Temporal lobe (tissue), 1 donor: Measurements from ENCODE around the gene CALHM2. TPM values are rescaled to one million over a fixed set of nuclear protein-coding genes. Genes with fewer than 3 reads are reported as not detected.

Experiments used
- total RNA-seq: library from RNA; depleted of rRNA; stranded (reverse); fragments of >200 nt; gene quantifications from one replicate; pipeline ENCODE4 v1.2.3, GENCODE V29; 2014

Gene CALHM2
- total RNA-seq, 1 donor from 2014 or later: 2.5 TPM

Other genes with a start within 250 kb of the CALHM2 start
- gene RPEL1, start 206.5 kb downstream of the CALHM2 start, total RNA-seq: not detected
- 161 TPM for gene INA, start 175.2 kb downstream of the CALHM2 start, total RNA-seq
- gene PCGF6, start 101.2 kb downstream of the CALHM2 start, total RNA-seq: 7.6 TPM
- 10.1 TPM for gene TAF5, start 84.4 kb downstream of the CALHM2 start, total RNA-seq
- 92.4 TPM for gene ATP5MK, start 55.9 kb downstream of the CALHM2 start, total RNA-seq
- gene PDCD11, start 55.7 kb downstream of the CALHM2 start, total RNA-seq: 24.8 TPM
- not detected for gene CALHM1, start 6.5 kb upstream of the CALHM2 start, total RNA-seq
- gene CALHM3, start 26.9 kb upstream of the CALHM2 start, total RNA-seq: not detected
- 26.8 TPM for gene NEURL1, start 41.3 kb upstream of the CALHM2 start, total RNA-seq